HG03469 (cell line): ENCODE data around the gene C2CD5.
"Not testable (repeated sequence)": the region's sequence is repeated elsewhere in the genome, so short reads cannot be mapped to it uniquely, and the experiment has no call there.

Experiments used
- ATAC-seq: cut with Tn5 transposase; IDR thresholded peaks from one replicate; pipeline ENCODE4 v1.9.1; 2021; ENCODE audit warnings: mild to moderate bottlenecking, moderate library complexity, moderate number of reproducible peaks; ENCODE audit not compliant: unreplicated experiment

C2CD5 gene

GRCh38 chr12:22544038-22544979 is at the start of gene C2CD5:
Gene C2CD5, minus strand, starts transcription at chr12:22544542. Its CDS starts 392 bp downstream, at chr12:22544150.
- peak; percentile 61 for ATAC-seq

GRCh38 chr12:22593864-22594263 is 49.5 kb upstream of the C2CD5 start:
- no peak for ATAC-seq

- ATAC-seq: no peak
Measured at GRCh38 chr12:22588817-22589216, 44.5 kb upstream of the C2CD5 start.

GRCh38 chr12:22578328-22578727 is 34.0 kb upstream of the C2CD5 start:
- no peak for ATAC-seq

GRCh38 chr12:22577667-22578066 is 33.3 kb upstream of the C2CD5 start:
- no peak for ATAC-seq

GRCh38 chr12:22576473-22576872 is 32.1 kb upstream of the C2CD5 start:
- no peak for ATAC-seq

- no peak for ATAC-seq
Measured at GRCh38 chr12:22576065-22576464, 31.7 kb upstream of the C2CD5 start.

GRCh38 chr12:22574921-22575320 is 30.6 kb upstream of the C2CD5 start:
- no peak for ATAC-seq

GRCh38 chr12:22573181-22573580 is 28.8 kb upstream of the C2CD5 start:
- ATAC-seq: no peak

GRCh38 chr12:22569253-22569652 is 24.9 kb upstream of the C2CD5 start:
- ATAC-seq: no peak

- no peak for ATAC-seq
Measured at GRCh38 chr12:22562036-22563028, 18.0 kb upstream of the C2CD5 start.

- not testable (repeated sequence) for ATAC-seq
Measured at GRCh38 chr12:22554750-22555149, 10.4 kb upstream of the C2CD5 start.

- peak; percentile 35 for ATAC-seq
Measured at GRCh38 chr12:22551624-22552023, 7.3 kb upstream of the C2CD5 start.

GRCh38 chr12:22545255-22545654 is 913 bp upstream of the C2CD5 start:
- ATAC-seq: no peak

- ATAC-seq: peak; percentile 32
Measured at GRCh38 chr12:22543246-22544037, 900 bp downstream of the C2CD5 start.

- no peak for ATAC-seq
Measured at GRCh38 chr12:22541496-22542155, 2.7 kb downstream of the C2CD5 start.

- ATAC-seq: no peak
Measured at GRCh38 chr12:22539055-22539454, 5.3 kb downstream of the C2CD5 start.

GRCh38 chr12:22538311-22538710 is 6.0 kb downstream of the C2CD5 start:
- no peak for ATAC-seq

- ATAC-seq: no peak
Measured at GRCh38 chr12:22536971-22537544, 7.3 kb downstream of the C2CD5 start.
